DOHH2 (cell line): ENCODE measurements around the gene UNC13A.

Experiments
- H3F3A ChIP-seq: fragments of 200-600 bp; sonication (generic), shearing (Covaris generic); 2 replicates; pipeline ENCODE4 v1.6.0; 2016; ENCODE audit warnings: antibody characterized with exemption, mild to moderate bottlenecking; ENCODE audit not compliant: control insufficient read depth, insufficient read depth
- H3K27ac ChIP-seq: fragments of 200-600 bp; sonication (generic); 2 replicates; pipeline ENCODE4 v1.5.1; 2014; ENCODE audit warnings: low read depth, mild to moderate bottlenecking, low read length, moderate library complexity
- H3K27me3 ChIP-seq: fragments of 200-600 bp; sonication (generic); 2 replicates; pipeline ENCODE4 v1.6.1; 2014; ENCODE audit warnings: mild to moderate bottlenecking, low read length, mixed read lengths; ENCODE audit not compliant: control insufficient read depth
- H3K36me3 ChIP-seq: fragments of 200-600 bp; sonication (generic); 2 replicates; pipeline ENCODE4 v1.6.1; 2014; ENCODE audit warnings: mild to moderate bottlenecking, low read length, moderate library complexity, mixed read lengths; ENCODE audit not compliant: control insufficient read depth
- H3K4me1 ChIP-seq: fragments of 200-600 bp; sonication (generic); 2 replicates; pipeline ENCODE4 v1.6.1; 2014; ENCODE audit warnings: mild to moderate bottlenecking, low read length, mixed read lengths; ENCODE audit not compliant: control insufficient read depth
- H3K4me2 ChIP-seq: fragments of 200-600 bp; sonication (generic); 2 replicates; pipeline ENCODE4 v1.6.0; 2014; ENCODE audit warnings: mild to moderate bottlenecking, low read length, moderate library complexity
- H3K4me3 ChIP-seq: fragments of 200-600 bp; sonication (generic); 2 replicates; pipeline ENCODE4 v1.5.1; 2014; ENCODE audit warnings: mild to moderate bottlenecking, low read length, mixed read lengths
- H3K79me2 ChIP-seq: fragments of 200-600 bp; sonication (generic); 2 replicates; pipeline ENCODE4 v1.6.1; 2014; ENCODE audit warnings: mild to moderate bottlenecking, low read length, mixed read lengths; ENCODE audit not compliant: control insufficient read depth
- H3K9me2 ChIP-seq: fragments of 200-600 bp; sonication (generic); replicated peaks from 2 replicates; pipeline ENCODE4 v1.6.1; 2014; ENCODE audit warnings: mild to moderate bottlenecking, low read length, mixed read lengths; ENCODE audit not compliant: control insufficient read depth
- H3K9me3 ChIP-seq: fragments of 200-600 bp; sonication (generic); 2 replicates; pipeline ENCODE4 v1.6.1; 2014; ENCODE audit warnings: antibody characterized with exemption, low read length, mixed read lengths; ENCODE audit not compliant: control insufficient read depth, insufficient read depth
- H4K20me1 ChIP-seq: fragments of 200-600 bp; sonication (generic); 2 replicates; pipeline ENCODE4 v1.6.0; 2014; ENCODE audit warnings: low read depth, mild to moderate bottlenecking, antibody characterized with exemption, low read length, moderate library complexity; ENCODE audit not compliant: control insufficient read depth, insufficient read depth
- CTCF ChIP-seq: fragments of 200-600 bp; sonication (generic); IDR thresholded peaks from one replicate; pipeline ENCODE4 v1.5.1; 2014; ENCODE audit warnings: antibody characterized with exemption, mild to moderate bottlenecking, low read depth, low read length; ENCODE audit not compliant: poor library complexity, severe bottlenecking
- EZH2phosphoT487 ChIP-seq: fragments of 200-600 bp; sonication (generic); IDR thresholded peaks from 2 replicates; pipeline ENCODE4 v1.6.1; 2017; ENCODE audit warnings: borderline replicate concordance, mild to moderate bottlenecking, antibody characterized with exemption, low read length, moderate library complexity, mixed read lengths

Gene UNC13A

GRCh38 chr19:17567940-17568339, 120.2 kb downstream of the UNC13A start:
- no peaks in the 10 kb centered on the region for H3K4me1 ChIP-seq
- H3K4me3 ChIP-seq, result no peak overlapping the region
- no peaks in the 10 kb centered on the region for H3K9me3 ChIP-seq
- H3K79me2 ChIP-seq, result 0 out of 2 replicates have a peak, but pooled peaks cover 3% of the 10 kb centered on the region
- H3K4me2 ChIP-seq, result no peak overlapping the region
- no peaks in the 10 kb centered on the region for H3K9me2 ChIP-seq
- TF ChIP-seq CTCF (no peak), EZH2phosphoT487 (no peak)
- H3K27me3 ChIP-seq, result no peaks in the 10 kb centered on the region
- H4K20me1 ChIP-seq, result no peaks in the 10 kb centered on the region
- peaks cover 63% of the 10 kb centered on the region for H3K36me3 ChIP-seq
- no peak overlapping the region for H3K27ac ChIP-seq
- H3F3A ChIP-seq, result no peaks in the 10 kb centered on the region

GRCh38 chr19:17565611-17566010, 122.5 kb downstream of the UNC13A start:
- no peaks in the 10 kb centered on the region for H3K4me1 ChIP-seq
- H3K36me3 ChIP-seq, result peaks cover 59% of the 10 kb centered on the region
- H3K9me3 ChIP-seq, result no peaks in the 10 kb centered on the region
- TF ChIP-seq CTCF (no peak), EZH2phosphoT487 (no peak)
- H3K4me2 ChIP-seq, result no peak overlapping the region
- H3F3A ChIP-seq, result no peaks in the 10 kb centered on the region
- no peak overlapping the region for H3K27ac ChIP-seq
- no peaks in the 10 kb centered on the region for H4K20me1 ChIP-seq
- H3K9me2 ChIP-seq, result no peaks in the 10 kb centered on the region
- no peak overlapping the region for H3K4me3 ChIP-seq
- no peaks in the 10 kb centered on the region for H3K27me3 ChIP-seq
- H3K79me2 ChIP-seq, result peaks cover 11% of the 10 kb centered on the region

- Histone ChIP-seq H4K20me1 (no peaks in the 10 kb centered on the region), H3K79me2 (peaks cover 15% of the 10 kb centered on the region), H3K4me1 (no peaks in the 10 kb centered on the region), H3K36me3 (peaks cover 64% of the 10 kb centered on the region), H3K9me2 (no peaks in the 10 kb centered on the region), H3F3A (no peaks in the 10 kb centered on the region), H3K4me3 (no peak overlapping the region), H3K4me2 (no peak overlapping the region), H3K27me3 (no peaks in the 10 kb centered on the region), H3K9me3 (no peaks in the 10 kb centered on the region), H3K27ac (no peak overlapping the region)
- no peak for TF ChIP-seq CTCF
- TF ChIP-seq EZH2phosphoT487, result no peak
These were observed 123.4 kb downstream of the UNC13A start for GRCh38 chr19:17564781-17565180.

- Histone ChIP-seq H3K27me3 (no peaks in the 10 kb centered on the region), H3K9me3 (no peaks in the 10 kb centered on the region), H3F3A (no peaks in the 10 kb centered on the region), H3K4me3 (no peak overlapping the region), H3K36me3 (peaks cover 62% of the 10 kb centered on the region), H3K27ac (no peak overlapping the region), H3K79me2 (peaks cover 30% of the 10 kb centered on the region), H4K20me1 (no peaks in the 10 kb centered on the region), H3K4me1 (no peaks in the 10 kb centered on the region), H3K4me2 (no peak overlapping the region), H3K9me2 (no peaks in the 10 kb centered on the region)
- TF ChIP-seq EZH2phosphoT487 (no peak), CTCF (no peak)
These were observed 125.6 kb downstream of the UNC13A start for GRCh38 chr19:17562561-17562960.
